ENCODE data around the gene HEXIM1.

Gene HEXIM1

GRCh38 chr17:45106096-45106495, 42.2 kb upstream of the HEXIM1 start:
- Histone ChIP-seq H3K36me3 (ENCODE audit: control insufficient read depth, insufficient read depth, low read length) (peaks cover 51% of the 10 kb centered on the region), H3K4me1 (ENCODE audit: control insufficient read depth, insufficient read depth, low read length) (no peaks in the 10 kb centered on the region), H3K9me3 (ENCODE audit: control insufficient read depth, low read length) (no peaks in the 10 kb centered on the region), H3K4me3 (ENCODE audit: insufficient read depth, low read depth, low read length) (no peak overlapping the region), H3K27ac (ENCODE audit: insufficient read depth, low read depth, low read length, poor library complexity, severe bottlenecking) (no peak overlapping the region), H3K27me3 (ENCODE audit: control insufficient read depth, insufficient read depth, low read length, poor library complexity, severe bottlenecking) (no peaks in the 10 kb centered on the region)
- WGBS, 2 experiments = 95 to 98% methylated on average over 5 of the region's 5 CpGs

- Histone ChIP-seq H3K27ac (ENCODE audit: insufficient read depth, low read depth, low read length, poor library complexity, severe bottlenecking) (no peak overlapping the region), H3K9me3 (ENCODE audit: control insufficient read depth, low read length) (no peaks in the 10 kb centered on the region), H3K36me3 (ENCODE audit: control insufficient read depth, insufficient read depth, low read length) (peaks cover 49% of the 10 kb centered on the region), H3K4me1 (ENCODE audit: control insufficient read depth, insufficient read depth, low read length) (no peaks in the 10 kb centered on the region), H3K4me3 (ENCODE audit: insufficient read depth, low read depth, low read length) (no peak overlapping the region), H3K27me3 (ENCODE audit: control insufficient read depth, insufficient read depth, low read length, poor library complexity, severe bottlenecking) (no peaks in the 10 kb centered on the region)
- 95% methylated on average over 5 of the region's 5 CpGs for WGBS, 2 experiments
Measured at GRCh38 chr17:45106582-45106981, 41.7 kb upstream of the HEXIM1 start.

GRCh38 chr17:45107293-45108010, 40.8 kb upstream of the HEXIM1 start:
- Histone ChIP-seq H3K36me3 (ENCODE audit: control insufficient read depth, insufficient read depth, low read length) (peaks cover 42% of the 10 kb centered on the region), H3K4me1 (ENCODE audit: control insufficient read depth, insufficient read depth, low read length) (no peaks in the 10 kb centered on the region), H3K27me3 (ENCODE audit: control insufficient read depth, insufficient read depth, low read length, poor library complexity, severe bottlenecking) (no peaks in the 10 kb centered on the region), H3K27ac (ENCODE audit: insufficient read depth, low read depth, low read length, poor library complexity, severe bottlenecking) (no peak overlapping the region), H3K9me3 (ENCODE audit: control insufficient read depth, low read length) (no peaks in the 10 kb centered on the region), H3K4me3 (ENCODE audit: insufficient read depth, low read depth, low read length) (no peak overlapping the region)
- whole genome bisulfite sequencing, 2 experiments = 94 to 95% methylated on average over 13 of the region's 13 CpGs

- no peaks in the 10 kb centered on the region for H3K9me3 ChIP-seq (ENCODE audit: control insufficient read depth, low read length)
- no peak overlapping the region for H3K4me3 ChIP-seq (ENCODE audit: insufficient read depth, low read depth, low read length)
- WGBS, 2 experiments = 94 to 95% methylated on average over 9 of the region's 9 CpGs
- no peaks in the 10 kb centered on the region for H3K4me1 ChIP-seq (ENCODE audit: control insufficient read depth, insufficient read depth, low read length)
- peaks cover 38% of the 10 kb centered on the region for H3K36me3 ChIP-seq (ENCODE audit: control insufficient read depth, insufficient read depth, low read length)
- no peaks in the 10 kb centered on the region for H3K27me3 ChIP-seq (ENCODE audit: control insufficient read depth, insufficient read depth, low read length, poor library complexity, severe bottlenecking)
- no peak overlapping the region for H3K27ac ChIP-seq (ENCODE audit: insufficient read depth, low read depth, low read length, poor library complexity, severe bottlenecking)
Measured at GRCh38 chr17:45108051-45108450, 40.2 kb upstream of the HEXIM1 start.

- no peak overlapping the region for H3K27ac ChIP-seq (ENCODE audit: insufficient read depth, low read depth, low read length, poor library complexity, severe bottlenecking)
- 90 to 91% methylated on average over 12 of the region's 12 CpGs for WGBS, 2 experiments
- no peaks in the 10 kb centered on the region for H3K9me3 ChIP-seq (ENCODE audit: control insufficient read depth, low read length)
- H3K36me3 ChIP-seq (ENCODE audit: control insufficient read depth, insufficient read depth, low read length) = peaks cover 32% of the 10 kb centered on the region
- H3K4me1 ChIP-seq (ENCODE audit: control insufficient read depth, insufficient read depth, low read length) = no peaks in the 10 kb centered on the region
- no peaks in the 10 kb centered on the region for H3K27me3 ChIP-seq (ENCODE audit: control insufficient read depth, insufficient read depth, low read length, poor library complexity, severe bottlenecking)
- H3K4me3 ChIP-seq (ENCODE audit: insufficient read depth, low read depth, low read length) = no peak overlapping the region
Measured at GRCh38 chr17:45108595-45109521, 39.4 kb upstream of the HEXIM1 start.

- WGBS, 2 experiments = 91 to 93% methylated on average over 16 of the region's 16 CpGs
- no peaks in the 10 kb centered on the region for H3K4me1 ChIP-seq (ENCODE audit: control insufficient read depth, insufficient read depth, low read length)
Measured at GRCh38 chr17:45110676-45111611, 37.3 kb upstream of the HEXIM1 start.

GRCh38 chr17:45111850-45112249, 36.4 kb upstream of the HEXIM1 start:
- Histone ChIP-seq H3K4me1 (ENCODE audit: control insufficient read depth, insufficient read depth, low read length) (no peaks in the 10 kb centered on the region), H3K36me3 (ENCODE audit: control insufficient read depth, insufficient read depth, low read length) (peaks cover 13% of the 10 kb centered on the region), H3K4me3 (ENCODE audit: insufficient read depth, low read depth, low read length) (no peak overlapping the region), H3K9me3 (ENCODE audit: control insufficient read depth, low read length) (no peaks in the 10 kb centered on the region), H3K27me3 (ENCODE audit: control insufficient read depth, insufficient read depth, low read length, poor library complexity, severe bottlenecking) (no peaks in the 10 kb centered on the region), H3K27ac (ENCODE audit: insufficient read depth, low read depth, low read length, poor library complexity, severe bottlenecking) (no peak overlapping the region)
- 85 to 86% methylated on average over 11 of the region's 11 CpGs for WGBS, 2 experiments

More at GRCh38 chr17:45110676-45111611, 37.3 kb upstream of the HEXIM1 start:
- Histone ChIP-seq H3K27me3 (ENCODE audit: control insufficient read depth, insufficient read depth, low read length, poor library complexity, severe bottlenecking) (no peaks in the 10 kb centered on the region), H3K36me3 (ENCODE audit: control insufficient read depth, insufficient read depth, low read length) (peaks cover 14% of the 10 kb centered on the region), H3K4me3 (ENCODE audit: insufficient read depth, low read depth, low read length) (no peak overlapping the region), H3K27ac (ENCODE audit: insufficient read depth, low read depth, low read length, poor library complexity, severe bottlenecking) (no peak overlapping the region), H3K9me3 (ENCODE audit: control insufficient read depth, low read length) (no peaks in the 10 kb centered on the region)

GRCh38 chr17:45112559-45113423, 35.5 kb upstream of the HEXIM1 start:
- Histone ChIP-seq H3K27me3 (ENCODE audit: control insufficient read depth, insufficient read depth, low read length, poor library complexity, severe bottlenecking) (no peaks in the 10 kb centered on the region), H3K27ac (ENCODE audit: insufficient read depth, low read depth, low read length, poor library complexity, severe bottlenecking) (no peak overlapping the region), H3K4me3 (ENCODE audit: insufficient read depth, low read depth, low read length) (no peak overlapping the region), H3K36me3 (ENCODE audit: control insufficient read depth, insufficient read depth, low read length) (peaks cover 8% of the 10 kb centered on the region), H3K9me3 (ENCODE audit: control insufficient read depth, low read length) (no peaks in the 10 kb centered on the region), H3K4me1 (ENCODE audit: control insufficient read depth, insufficient read depth, low read length) (no peaks in the 10 kb centered on the region)
- 90 to 91% methylated on average over 23 of the region's 23 CpGs for WGBS, 2 experiments

- Histone ChIP-seq H3K27ac (ENCODE audit: insufficient read depth, low read depth, low read length, poor library complexity, severe bottlenecking) (no peak overlapping the region), H3K9me3 (ENCODE audit: control insufficient read depth, low read length) (no peaks in the 10 kb centered on the region), H3K4me3 (ENCODE audit: insufficient read depth, low read depth, low read length) (no peak overlapping the region), H3K36me3 (ENCODE audit: control insufficient read depth, insufficient read depth, low read length) (peaks cover 2% of the 10 kb centered on the region), H3K4me1 (ENCODE audit: control insufficient read depth, insufficient read depth, low read length) (no peaks in the 10 kb centered on the region), H3K27me3 (ENCODE audit: control insufficient read depth, insufficient read depth, low read length, poor library complexity, severe bottlenecking) (no peaks in the 10 kb centered on the region)
- 90 to 93% methylated on average over 9 of the region's 9 CpGs for WGBS, 2 experiments
Measured at GRCh38 chr17:45113424-45113754, 34.9 kb upstream of the HEXIM1 start.

Data from ectodermal cell (in vitro differentiated cells).